Sigmoid colon (tissue), 4 donors: ENCODE results near the gene C11orf58.

ENCODE experiments used
- CTCF ChIP-seq, 4 experiments: fragments of 450-650 bp in 3 of 4; fragments of 200-600 bp in 1 of 4; IDR thresholded peaks; one replicate each; pipeline ENCODE4 v1.5.1; 2016 to 2019; ENCODE audit warnings: antibody characterized with exemption in 4 of 4, mild to moderate bottlenecking in 3 of 4, moderate library complexity in 2 of 4
- POLR2A ChIP-seq, 2 donors: fragments of 450-650 bp; IDR thresholded peaks; one replicate each; pipeline ENCODE4 v1.6.1; 2016; ENCODE audit warnings: antibody characterized with exemption in 2 of 2, mild to moderate bottlenecking in 2 of 2, moderate library complexity in 2 of 2
- POLR2AphosphoS5 ChIP-seq, 4 donors: sonication (generic); formaldehyde crosslinking; IDR thresholded peaks; one replicate each; pipeline ENCODE4 v1.6.1; 2017; ENCODE audit warnings: antibody characterized with exemption in 4 of 4

DNA sequence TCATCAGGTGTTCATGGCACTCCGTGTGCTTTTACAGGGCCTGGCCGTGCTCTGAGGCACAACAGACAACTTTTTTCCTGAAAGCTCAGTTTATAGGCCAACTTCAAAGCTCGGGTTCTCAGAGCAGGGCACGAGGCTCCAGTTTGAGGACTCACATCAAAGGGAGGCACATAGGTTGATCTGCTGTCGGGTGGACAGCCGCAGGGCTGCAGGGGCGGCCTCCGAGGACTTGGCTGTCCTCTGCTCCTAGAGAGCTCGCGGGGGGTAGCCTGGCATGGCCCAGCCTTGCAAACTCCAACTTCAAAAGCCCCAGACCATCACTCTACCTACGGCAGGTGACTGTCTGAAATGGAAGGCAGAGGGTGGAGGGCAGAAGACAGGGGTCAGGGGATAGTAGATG is 31.6 kb downstream of the C11orf58 start:
- TF ChIP-seq CTCF (IDR thresholded peaks at IDR 0.05) (no peak), POLR2AphosphoS5 (IDR thresholded peaks at IDR 0.05) (no peak), POLR2A (IDR thresholded peaks at IDR 0.05) (no peak)
